VCaP (cell line): ENCODE results near the gene LRRN3.

ENCODE experiments used
- H3K27ac ChIP-seq: fragments of 450-650 bp; 2 replicates; pipeline ENCODE4 v1.5.1; 2017
- CTCF ChIP-seq: fragments of 450-650 bp; conservative IDR thresholded peaks from 2 replicates; pipeline ENCODE4 v1.5.1; 2017; ENCODE audit warnings: mild to moderate bottlenecking, moderate library complexity

Gene LRRN3

DNA sequence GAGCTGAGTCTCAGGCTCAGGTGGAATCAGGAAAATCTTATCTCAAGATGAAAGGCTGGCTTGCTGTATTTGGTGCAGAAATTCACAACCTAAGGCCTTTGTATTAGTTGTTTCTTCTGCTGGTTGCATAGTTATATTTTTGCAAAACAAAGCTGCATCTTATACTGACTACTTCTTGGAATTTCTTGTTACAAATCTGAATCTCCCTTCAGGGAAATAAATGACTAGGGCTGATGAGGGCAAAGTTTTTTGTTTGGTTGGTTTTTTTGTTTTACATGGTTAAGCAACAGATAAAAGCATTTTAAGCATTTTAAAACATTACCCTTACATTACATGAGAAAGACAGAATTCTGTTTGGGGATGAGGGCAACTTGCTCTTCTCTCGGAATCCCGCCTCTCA is 13.9 kb upstream of the LRRN3 start:
- TF ChIP-seq CTCF, result no peak
- no peak overlapping the region for H3K27ac ChIP-seq

- no peak overlapping the region for H3K27ac ChIP-seq
- TF ChIP-seq CTCF, result no peak
These were observed 10.3 kb upstream of the LRRN3 start for GRCh38 chr7:111080495-111081105.

DNA sequence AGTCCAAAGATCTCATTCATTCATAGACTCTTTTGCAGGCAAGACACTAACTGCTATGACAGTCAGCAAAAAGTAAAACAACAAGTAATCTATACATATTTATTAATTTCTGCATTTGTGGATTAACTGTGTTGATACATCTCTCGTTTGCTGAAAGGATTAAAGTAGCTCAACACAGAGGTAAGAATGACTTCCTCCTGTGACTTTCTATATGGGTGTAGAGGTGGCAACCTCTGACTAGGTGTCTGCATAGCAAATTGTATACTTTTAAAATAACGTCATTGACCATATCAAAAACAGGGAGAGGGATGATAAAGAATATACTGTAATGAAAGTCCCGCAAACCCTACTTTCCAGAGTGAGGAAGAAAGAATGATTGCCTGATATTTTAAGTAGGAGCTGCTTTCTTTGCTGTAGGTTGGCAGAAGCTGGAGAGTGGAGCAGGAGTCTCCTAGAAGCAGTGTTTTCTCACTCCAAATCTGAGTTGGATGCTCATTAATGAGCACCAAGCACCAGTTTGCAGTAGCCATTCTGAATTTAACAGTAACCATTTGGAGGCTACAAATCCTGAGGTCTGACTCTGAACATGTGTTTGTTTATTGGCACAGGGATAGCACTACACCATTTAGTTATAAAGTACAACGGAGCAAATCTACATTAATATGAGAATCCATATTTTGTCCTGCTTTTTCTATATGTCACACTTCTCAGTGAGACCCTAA is 9.2 kb upstream of the LRRN3 start:
- TF ChIP-seq CTCF, result no peak
- H3K27ac ChIP-seq, result no peak overlapping the region

DNA sequence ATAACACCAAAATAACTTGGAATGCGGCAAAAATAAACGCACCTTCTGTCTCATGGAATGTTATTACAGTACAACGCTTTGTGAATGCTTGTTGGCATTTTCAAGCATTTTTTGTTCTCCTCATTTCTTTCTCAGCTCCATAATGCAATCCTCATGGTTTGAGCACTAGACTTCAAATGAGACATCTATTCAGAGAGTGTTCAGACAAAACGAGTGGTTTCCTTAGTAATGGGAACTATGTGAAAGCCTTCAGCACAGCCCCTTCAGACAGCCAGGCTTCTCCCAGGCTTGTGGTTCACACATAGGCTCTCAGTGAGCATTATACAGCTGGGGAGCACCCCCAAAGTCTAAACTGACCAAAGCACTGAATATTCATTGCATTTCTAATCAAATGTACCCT is 8.6 kb upstream of the LRRN3 start:
- TF ChIP-seq CTCF, result no peak
- H3K27ac ChIP-seq, result no peak overlapping the region

DNA sequence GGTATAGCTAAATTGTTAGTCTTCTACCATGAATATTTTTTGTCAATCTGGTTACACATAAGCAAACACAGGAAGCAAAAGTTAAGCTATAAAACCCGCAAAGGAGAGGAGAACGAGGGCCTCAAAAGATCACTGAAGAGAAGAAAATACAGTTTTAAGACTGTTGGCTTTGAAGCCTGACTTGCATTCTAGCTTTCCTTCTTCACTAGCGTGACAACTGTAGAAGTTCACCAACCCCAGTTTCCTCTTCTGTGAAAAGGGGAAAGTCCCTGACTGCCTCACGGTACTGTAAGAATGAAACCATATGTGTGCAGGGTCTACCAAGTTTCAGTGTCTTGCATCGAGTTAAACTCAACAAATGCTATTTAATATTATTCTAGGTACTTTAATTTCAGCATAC is 7.5 kb upstream of the LRRN3 start:
- H3K27ac ChIP-seq, result no peak overlapping the region
- TF ChIP-seq CTCF, result no peak

GRCh38 chr7:111085356-111085755 is 5.6 kb upstream of the LRRN3 start:
- TF ChIP-seq CTCF, result no peak
- H3K27ac ChIP-seq, result no peak overlapping the region

DNA sequence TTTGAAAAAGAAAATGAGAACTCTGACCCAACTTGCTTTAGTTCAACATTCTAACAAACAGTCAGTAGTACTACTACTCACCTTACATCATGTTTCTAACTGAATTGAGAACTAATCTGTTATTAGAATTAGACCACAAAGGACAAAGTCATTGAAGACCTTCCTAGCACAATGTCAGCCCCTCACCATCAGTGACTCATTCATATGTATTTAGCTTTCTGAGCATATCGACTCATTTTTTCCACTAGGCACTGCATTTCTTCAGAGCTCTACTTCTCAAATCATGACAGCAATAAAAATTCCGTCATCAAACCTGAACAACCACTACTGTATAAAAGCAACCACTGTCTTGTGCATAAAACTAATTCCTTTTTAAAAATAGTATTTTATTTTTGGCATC is 4.4 kb upstream of the LRRN3 start:
- no peak for TF ChIP-seq CTCF
- H3K27ac ChIP-seq, result no peak overlapping the region
